Femur (tissue), 1 donor: ENCODE data around the gene RANBP9.

Experiments
- DNase-seq: peaks from one replicate; pipeline ENCODE4 v3.0.0-alpha.2; 2017

The RANBP9 gene

GRCh38 chr6:13593103-13593502 is 118.5 kb downstream of the RANBP9 start:
- DNase-seq: no peak

GRCh38 chr6:13591205-13591921 is 120.3 kb downstream of the RANBP9 start:
- no peak for DNase-seq

- DNase-seq: no peak
These were observed 121.0 kb downstream of the RANBP9 start for GRCh38 chr6:13590574-13591153.

GRCh38 chr6:13589801-13590200 is 121.8 kb downstream of the RANBP9 start:
- DNase-seq: no peak

GRCh38 chr6:13586603-13587542 is 124.8 kb downstream of the RANBP9 start:
- DNase-seq: no peak

GRCh38 chr6:13581700-13582229 is 129.9 kb downstream of the RANBP9 start:
- no peak for DNase-seq

GRCh38 chr6:13579911-13580310 is 131.7 kb downstream of the RANBP9 start:
- DNase-seq: no peak

GRCh38 chr6:13577926-13578325 is 133.7 kb downstream of the RANBP9 start:
- DNase-seq: no peak

GRCh38 chr6:13576017-13576416 is 135.6 kb downstream of the RANBP9 start:
- DNase-seq: no peak

GRCh38 chr6:13575377-13575775 is 136.3 kb downstream of the RANBP9 start:
- DNase-seq: no peak

- peak; percentile 85 for DNase-seq
These were observed 136.9 kb downstream of the RANBP9 start, which contains the start of gene SIRT5 for GRCh38 chr6:13574571-13575376. SIRT5 (plus strand) TSS chr6:13574601; CDS start chr6:13584111, 9,510 bp downstream.

GRCh38 chr6:13574149-13574570 is 137.5 kb downstream of the RANBP9 start:
- DNase-seq: peak; percentile 94

GRCh38 chr6:13573669-13574110 is 137.9 kb downstream of the RANBP9 start:
- DNase-seq: peak; percentile 32

- DNase-seq: no peak
These were observed 138.5 kb downstream of the RANBP9 start for GRCh38 chr6:13572951-13573654.

- no peak for DNase-seq
These were observed 139.4 kb downstream of the RANBP9 start for GRCh38 chr6:13572240-13572639.
